NCI-H146 treated with DMSO at 0.1 percent for 48 hours (cell line): Measurements from ENCODE around the gene TMTC4.
"Not testable (repeated sequence)": the region's sequence is repeated elsewhere in the genome, so short reads cannot be mapped to it uniquely, and the experiment has no call there.

Experiments
- DNase-seq: peaks from one replicate; lab custom pipeline; 2025; ENCODE audit not compliant: unreplicated experiment; lab: John Stamatoyannopoulos, UW

TMTC4 gene

DNA sequence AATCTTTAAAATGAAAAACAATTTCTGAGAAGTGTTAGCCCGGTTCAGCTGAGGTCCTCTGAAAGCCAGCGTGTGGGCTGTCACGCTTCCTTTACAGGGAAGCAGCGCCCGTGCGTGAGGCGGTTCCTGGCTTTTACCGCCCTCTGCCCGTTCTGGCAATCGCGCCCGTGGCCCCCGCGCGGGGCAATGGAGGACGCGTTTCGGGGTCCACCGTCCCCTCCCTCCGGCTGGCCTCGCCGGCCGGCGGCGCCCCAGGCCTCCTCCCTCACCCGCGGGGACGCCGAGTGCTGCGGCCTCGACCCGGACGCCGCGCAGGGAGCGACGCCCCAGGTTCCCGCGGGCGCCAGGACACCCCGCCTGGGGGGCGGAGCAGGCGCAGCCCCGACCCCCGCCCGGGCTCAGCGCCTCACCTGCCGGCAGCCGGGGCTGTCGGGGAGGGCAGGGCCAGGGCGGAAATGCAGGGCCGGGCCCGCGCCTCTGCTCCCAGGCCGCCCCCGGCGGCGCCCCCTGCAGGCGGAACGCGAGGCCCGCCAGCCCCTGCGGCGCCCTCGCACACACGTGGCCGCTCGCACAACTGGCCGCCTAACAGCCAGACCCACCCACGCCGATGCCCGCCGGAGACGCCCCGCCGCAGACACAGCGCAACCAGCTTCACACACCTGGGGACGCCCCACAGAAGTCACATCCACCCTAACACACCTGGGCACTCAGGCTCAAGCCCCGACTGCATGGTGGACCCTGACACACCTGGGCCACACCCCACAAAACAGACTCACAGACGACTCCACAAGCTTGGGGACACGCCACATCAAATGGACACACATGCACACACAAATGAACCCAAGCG is 86.0 kb downstream of the TMTC4 start, which contains the start of gene GGACT:
Gene GGACT, minus strand, starts transcription at position 459 of the 847 bp plus-strand sequence. CDS start 56,198 bp downstream, outside the sequence.
- peak; percentile 74 for DNase-seq

DNA sequence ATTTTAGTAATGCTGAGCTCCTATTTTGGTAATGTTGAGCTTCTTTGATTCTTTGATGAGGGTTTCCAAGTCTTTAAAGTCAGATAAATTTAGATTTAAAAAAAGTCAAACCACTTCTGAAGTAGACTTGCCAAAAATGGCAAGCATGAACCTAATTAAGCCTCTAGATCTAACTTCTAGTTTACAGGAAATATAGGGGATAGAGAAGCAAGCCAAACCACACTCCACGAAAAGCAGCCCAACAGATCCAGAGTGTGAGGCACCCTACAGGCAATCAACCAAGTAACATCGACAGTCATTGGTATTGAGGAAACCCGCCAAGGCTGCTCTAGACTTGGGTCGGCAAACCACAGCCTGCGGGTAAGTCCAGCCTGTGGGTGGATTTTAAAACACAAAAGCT is 89.7 kb downstream of the TMTC4 start:
- no peak for DNase-seq

DNA sequence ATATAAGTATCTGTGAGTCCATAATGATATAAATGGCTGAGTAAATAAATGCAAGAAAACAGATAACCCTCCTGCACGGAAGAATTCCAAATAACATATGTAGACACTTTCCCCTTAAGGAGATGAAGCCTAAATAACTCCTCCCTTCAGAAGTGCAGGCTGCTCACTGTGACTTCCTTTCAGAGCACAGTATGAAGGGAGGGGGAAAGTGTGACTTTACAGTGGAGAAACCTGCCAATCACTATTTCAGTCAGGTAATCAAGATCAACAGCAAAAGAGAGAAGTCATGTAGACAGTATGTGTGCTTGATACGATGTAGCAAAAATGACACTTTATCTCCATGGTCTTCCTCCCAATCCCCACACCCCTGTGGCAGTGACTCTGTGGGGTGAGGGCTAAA is 93.1 kb downstream of the TMTC4 start:
- DNase-seq: no peak

DNA sequence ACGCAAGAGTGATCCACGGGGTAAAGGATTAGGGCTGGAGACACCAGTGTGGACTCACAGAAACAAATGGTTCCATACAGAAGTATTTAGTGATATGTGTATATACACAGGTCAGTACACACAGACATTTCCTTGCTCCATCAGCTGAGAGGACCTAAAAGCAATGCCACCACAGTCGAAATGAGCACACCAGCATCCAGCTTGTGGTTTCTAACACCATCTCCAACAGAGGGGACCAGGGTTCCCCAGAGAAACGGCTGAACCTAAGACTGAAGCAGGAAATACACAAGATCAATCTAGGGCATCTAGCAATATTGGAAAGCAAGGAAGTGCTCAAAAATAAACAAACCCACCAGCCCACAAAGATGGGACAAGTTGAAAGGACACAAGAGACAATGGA is 93.6 kb downstream of the TMTC4 start:
- no peak for DNase-seq

DNA sequence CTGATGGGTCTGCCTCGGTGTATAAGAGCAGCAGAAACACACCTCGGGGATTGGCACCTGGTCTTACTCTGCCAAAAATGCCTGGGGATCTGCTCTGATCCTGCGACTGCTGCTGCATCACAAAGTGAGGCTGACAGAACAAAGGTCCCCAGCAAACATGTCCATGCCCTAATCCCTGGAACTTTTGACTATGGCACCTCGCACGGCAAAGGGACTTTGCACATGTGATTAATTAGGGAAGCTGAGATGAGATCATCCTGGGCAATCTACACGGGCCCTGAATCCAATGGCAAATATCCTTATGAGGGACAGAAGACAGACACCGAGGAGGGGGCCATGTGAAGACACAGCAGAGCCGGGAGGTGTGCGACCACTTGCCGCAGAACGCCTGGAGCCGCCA is 94.5 kb downstream of the TMTC4 start:
- DNase-seq: no peak

DNA sequence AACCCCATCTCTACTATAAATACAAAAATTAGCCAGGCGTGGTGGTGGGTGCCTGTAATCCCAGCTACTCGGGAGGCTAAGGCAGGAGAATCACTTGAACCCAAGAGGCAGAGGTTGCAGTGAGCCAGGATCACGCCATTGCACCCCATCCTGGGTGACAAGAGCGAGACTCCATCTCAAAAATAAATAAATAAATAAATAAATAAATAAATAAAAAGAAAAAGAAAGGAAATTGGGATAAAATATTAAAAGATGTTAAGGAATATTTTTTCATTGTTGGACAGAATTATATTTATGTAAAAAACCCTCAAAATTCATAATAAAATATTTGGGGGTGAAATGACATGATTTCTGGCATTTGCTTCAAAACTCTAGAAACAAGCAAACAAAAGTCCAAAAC is 97.4 kb downstream of the TMTC4 start:
- DNase-seq: not testable (repeated sequence)

DNA sequence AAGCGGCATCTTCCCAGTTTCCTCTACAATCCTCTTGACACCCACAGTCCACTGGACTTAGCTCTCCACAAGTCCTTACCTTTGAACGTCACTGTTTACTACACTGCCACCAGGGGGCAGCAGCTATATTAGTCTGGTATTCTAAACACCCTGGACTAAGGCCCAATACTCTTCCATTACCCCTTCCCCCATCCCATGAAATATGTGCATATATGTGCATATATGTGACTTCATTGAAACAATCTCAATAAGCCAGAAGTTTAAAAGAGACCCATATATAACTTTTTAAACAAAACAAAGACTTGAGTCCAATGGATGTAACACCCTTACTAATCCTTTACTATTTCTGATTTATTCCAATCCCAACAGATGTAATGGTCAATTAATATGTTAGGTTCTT is 101.5 kb downstream of the TMTC4 start:
- peak; percentile 82 for DNase-seq

DNA sequence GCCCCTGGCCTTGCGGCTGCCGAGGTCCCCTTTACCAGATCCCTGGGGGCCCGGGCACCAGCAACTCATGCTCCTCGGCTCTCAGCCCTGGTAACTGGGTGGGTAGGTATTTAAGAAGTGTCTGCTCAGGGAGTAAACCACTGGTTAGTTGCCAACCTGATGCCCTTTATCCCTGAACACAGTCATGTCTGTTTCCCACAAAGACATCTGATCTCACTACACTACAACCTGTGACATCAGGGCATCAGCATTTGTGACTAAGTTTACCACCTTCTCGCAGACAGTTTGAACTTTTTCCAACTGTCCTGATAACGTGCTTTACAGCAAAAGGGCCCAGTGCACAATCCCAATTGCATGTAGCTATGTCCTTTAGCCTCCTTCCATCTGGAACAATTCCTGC is 108.1 kb downstream of the TMTC4 start:
- no peak for DNase-seq

DNA sequence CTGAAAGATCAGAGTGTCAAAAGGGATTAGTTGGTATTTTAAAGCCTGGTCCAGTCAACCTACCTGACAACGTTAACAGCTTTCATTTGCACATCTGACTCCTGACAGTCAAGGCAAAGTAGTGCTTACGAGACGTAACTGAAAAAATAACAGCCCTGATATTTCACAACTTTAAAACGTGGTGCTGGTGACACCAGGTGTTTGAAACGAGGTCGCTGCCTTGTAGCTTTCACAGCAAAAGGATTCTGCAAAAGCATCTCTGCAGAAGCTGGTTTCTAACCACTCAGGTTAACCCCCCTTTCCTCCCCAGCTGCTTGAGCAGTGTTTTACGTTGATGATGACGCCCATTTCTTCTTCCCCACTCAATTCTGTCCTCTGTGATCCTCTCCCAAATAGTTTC is 109.3 kb downstream of the TMTC4 start:
- no peak for DNase-seq

DNA sequence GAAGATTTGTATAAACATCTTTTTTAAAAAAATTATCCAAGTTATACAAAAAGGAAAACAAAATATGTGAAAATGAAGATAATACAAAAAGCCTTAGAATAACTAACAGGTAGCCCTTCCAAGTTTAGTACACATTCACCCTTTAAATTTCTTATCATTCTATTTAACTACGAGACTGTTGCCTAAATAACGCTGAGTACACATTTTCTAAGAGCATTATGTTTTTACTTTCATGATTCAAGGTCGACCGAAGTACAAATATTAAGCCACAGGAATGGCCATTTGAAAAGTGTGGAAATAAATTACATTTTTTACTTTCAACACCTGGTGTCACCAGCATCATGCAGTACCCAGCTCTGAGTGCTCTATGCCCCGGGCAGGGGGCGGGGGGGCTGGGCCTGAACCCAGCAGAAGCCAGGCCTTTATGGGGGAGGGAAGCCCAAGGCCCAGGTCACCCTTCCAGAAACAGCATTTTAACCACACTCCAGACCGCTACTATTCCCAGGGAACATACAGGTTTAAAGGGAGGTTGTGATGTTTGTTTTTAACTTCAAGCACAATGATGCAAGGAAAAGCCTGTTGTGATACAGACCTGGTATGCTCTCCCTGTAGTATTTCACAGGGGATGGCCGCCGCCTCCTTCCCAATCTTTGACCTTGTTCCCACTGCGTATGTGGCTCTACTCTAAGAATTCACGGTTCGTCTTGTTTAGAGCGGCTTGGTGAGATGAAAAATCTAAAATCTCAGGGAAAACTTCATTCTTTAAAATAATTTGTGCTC is 110.0 kb downstream of the TMTC4 start:
- DNase-seq: no peak

DNA sequence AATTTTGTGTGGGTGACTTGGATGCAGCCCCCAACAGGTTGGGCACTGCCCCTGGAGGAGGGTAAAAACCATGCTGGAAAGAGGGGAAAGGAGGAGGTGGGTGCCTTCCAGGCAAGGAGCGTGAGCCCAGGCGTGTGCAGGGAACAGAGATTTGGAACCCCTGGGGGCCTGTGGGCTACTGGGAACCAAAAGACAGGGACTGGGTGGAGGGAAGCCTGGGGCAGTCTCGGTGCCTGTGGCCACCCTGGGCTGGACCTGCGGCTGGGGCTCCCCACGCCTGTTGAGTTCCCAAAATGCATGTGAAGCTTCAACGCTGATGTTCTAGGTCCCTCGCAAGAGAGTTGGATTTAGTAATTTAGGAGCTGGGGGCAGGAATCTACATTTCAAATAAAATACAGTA is 110.8 kb downstream of the TMTC4 start:
- no peak for DNase-seq

DNA sequence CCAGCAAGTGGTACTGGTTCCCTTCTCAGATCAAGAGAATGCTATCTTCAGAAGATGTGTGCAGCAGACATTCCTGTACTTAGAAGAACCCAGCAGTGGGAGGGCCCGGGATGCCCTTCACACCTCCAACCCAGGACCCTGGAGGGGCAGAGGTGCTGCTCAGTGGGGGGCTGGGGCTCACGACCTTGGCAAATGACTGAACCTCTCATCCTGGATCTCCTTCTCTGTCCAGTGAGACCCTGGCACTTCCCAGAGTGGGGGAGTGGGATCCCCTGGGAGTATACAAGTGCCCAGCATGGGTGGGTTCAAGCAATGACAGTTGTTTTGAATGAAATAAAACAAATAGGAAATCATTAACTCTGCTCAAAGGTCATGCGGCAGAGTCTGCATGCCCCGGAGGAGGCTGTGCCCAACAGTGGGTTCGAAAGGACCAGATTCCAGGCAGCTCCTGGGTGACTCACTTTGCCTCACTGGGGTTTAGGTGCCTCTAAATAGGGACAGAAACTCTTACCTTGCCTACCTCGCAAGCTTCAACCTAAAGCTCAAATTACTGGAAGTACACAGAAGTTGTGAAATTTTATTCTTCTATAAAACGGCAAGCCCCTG is 112.9 kb downstream of the TMTC4 start:
- no peak for DNase-seq

DNA sequence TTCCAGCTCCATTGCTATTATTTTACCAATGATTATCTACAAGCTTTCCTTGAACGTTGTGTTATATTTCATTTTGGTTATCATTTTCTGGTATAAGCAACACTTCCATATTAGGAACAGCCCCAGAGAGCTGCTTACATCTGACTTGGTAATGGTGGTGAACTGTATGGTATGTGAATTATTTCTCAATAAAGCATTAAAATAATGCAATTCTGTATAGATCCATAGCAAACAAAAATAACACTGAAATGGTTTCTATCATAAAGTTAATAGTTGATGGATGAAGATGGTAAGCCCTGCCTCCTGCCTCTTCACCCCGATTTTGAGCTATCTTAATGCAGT is 113.5 kb downstream of the TMTC4 start:
- DNase-seq: no peak

DNA sequence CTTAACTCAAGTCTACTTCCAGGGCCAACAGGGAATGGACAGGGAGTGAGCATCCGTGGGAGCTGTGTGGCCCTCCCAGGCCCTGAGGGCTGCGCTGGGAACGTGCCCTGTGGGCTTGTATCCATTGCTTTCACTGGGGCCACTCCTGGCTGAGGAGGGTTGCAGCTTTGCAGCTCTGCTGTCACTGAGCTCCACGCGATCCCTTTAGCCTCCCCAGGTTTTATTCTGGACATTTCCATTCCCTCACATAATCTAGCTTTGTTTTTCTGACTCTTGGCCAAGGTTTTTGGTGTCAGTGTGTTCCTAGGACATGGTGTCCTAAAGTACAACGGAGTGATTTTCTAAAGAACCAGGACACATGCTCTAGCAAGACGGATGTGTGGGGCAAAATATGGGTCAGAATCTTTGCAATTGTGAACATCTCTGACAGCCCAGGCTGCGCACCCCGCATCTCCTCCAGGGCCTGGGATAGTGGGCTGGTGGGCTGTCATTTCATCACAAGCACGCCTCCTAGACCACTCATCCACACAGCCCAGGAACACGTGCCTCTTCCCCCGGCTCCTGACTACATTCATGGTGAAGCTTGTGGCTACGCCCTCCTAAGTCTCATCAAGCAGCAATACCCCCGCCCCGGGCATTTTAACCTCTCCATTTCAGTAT is 114.0 kb downstream of the TMTC4 start:
- DNase-seq: no peak

DNA sequence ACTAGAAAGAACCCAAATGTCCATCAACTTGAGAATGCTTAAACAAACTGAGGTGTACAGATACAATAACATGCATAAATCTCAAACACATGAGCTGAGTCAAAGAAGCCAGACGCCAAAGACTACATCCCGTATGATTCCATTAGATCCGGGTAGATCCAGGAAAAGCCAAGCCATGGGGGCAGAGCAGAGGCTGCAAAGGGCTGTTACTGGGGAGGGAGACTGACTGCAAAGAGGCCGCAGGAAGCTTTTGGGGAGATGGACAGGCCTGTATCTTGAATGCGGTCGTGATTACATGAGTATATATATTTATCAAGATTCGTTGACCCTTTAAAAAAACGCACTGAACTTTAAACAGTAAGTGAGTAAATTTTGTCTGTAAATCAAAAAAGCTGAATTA is 114.7 kb downstream of the TMTC4 start:
- DNase-seq: no peak
